IPS DF 6.9 (cell line): ENCODE data around the gene BHLHE41.

Source experiments
- DNase-seq: peaks from one replicate; pipeline ENCODE4 v3.0.0-alpha.2; 2013; ENCODE audit warnings: low read depth, low spot score
- H3K27ac ChIP-seq: one replicate; pipeline ENCODE4 v1.5.1; 2013; ENCODE audit warnings: low read length, control low read depth
- H3K27me3 ChIP-seq: 2 replicates; pipeline ENCODE4 v1.6.1; 2013; ENCODE audit warnings: mild to moderate bottlenecking, low read length; ENCODE audit not compliant: control insufficient read depth, insufficient read depth
- H3K36me3 ChIP-seq: 2 replicates; pipeline ENCODE4 v1.6.1; 2013; ENCODE audit warnings: low read length; ENCODE audit not compliant: control insufficient read depth, insufficient read depth
- H3K4me1 ChIP-seq: 2 replicates; pipeline ENCODE4 v1.6.1; 2013; ENCODE audit warnings: low read length; ENCODE audit not compliant: control insufficient read depth, insufficient read depth
- H3K4me3 ChIP-seq: 2 replicates; pipeline ENCODE4 v1.5.1; 2013; ENCODE audit warnings: mild to moderate bottlenecking, low read length
- H3K9me3 ChIP-seq: 2 replicates; pipeline ENCODE4 v1.6.1; 2013; ENCODE audit warnings: low read length, inconsistent platforms; ENCODE audit not compliant: control insufficient read depth, insufficient read depth
- WGBS: extraction: QIAGEN DNeasy Blood & Tissue Kit; methylation state at CpG from one replicate; pipeline ENCODE4 v1.1.7; 2013; ENCODE audit warnings: mixed read lengths, missing lambda C conversion rate; ENCODE audit not compliant: insufficient read length, insufficient coverage; 5-methylcytosine and 5-hydroxymethylcytosine counted together

The BHLHE41 gene

DNA sequence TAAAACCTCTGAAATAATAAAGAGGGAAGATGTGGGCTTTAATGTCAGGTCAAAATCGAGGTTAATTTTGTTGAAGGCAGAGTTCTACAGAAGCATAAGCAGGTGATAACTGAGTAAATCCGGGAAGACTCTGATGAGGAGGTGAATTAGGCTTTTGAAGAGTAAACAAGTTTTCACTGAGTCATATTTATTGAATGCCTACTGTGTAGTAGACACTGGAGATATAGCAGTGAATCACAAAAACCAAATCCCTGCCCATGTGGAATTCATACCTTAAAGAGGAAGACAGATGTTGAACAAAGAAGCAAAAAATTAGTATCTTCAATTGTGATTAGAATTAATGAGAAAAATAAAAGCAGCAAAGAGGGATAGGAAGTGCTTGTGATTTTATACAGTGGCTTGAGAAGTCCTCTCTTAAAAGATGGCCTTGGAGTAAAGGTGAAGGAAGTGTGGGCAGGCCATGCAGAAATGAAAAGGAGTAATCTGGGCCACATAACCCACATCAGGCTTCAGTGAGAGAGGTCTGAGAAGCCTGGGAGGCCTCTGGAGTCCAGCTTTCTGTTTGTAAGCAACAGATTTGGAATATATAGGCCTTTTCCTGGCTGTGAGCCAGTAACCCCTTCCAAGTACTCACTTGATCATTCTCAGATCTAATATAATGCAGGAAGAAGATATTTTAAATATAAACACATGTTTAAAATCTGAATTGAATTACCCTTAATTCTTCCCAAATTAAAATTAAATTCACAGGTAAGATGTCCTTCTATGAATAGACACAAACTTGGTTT is 46.7 kb downstream of the BHLHE41 start:
- Histone ChIP-seq H3K4me1 (no peaks in the 10 kb centered on the region; the same call in 1 of the 2 replicates), H3K27ac (no peak overlapping the region), H3K4me3 (no peak overlapping the region), H3K36me3 (no peaks in the 10 kb centered on the region), H3K9me3 (no peaks in the 10 kb centered on the region), H3K27me3 (no peaks in the 10 kb centered on the region)
- DNase-seq = no peak
- WGBS = no CpG with 5 or more reads among the region's 2 CpGs
